GM12875 (cell line): ENCODE measurements around the gene CD96.

ENCODE experiments used
- H3K4me3 ChIP-seq: one replicate; pipeline ENCODE4 v1.5.1; 2011; ENCODE audit warnings: low read depth, low read length, control low read depth
- TF ChIP-seq, protein P1 (sequence below): IDR thresholded peaks from 2 replicates; pipeline ENCODE4 v1.5.1; 2011; ENCODE audit warnings: low read depth, mild to moderate bottlenecking, control low read depth, inconsistent platforms, low read length, moderate library complexity, borderline replicate concordance; ENCODE audit not compliant: insufficient read depth

CD96 gene

DNA sequence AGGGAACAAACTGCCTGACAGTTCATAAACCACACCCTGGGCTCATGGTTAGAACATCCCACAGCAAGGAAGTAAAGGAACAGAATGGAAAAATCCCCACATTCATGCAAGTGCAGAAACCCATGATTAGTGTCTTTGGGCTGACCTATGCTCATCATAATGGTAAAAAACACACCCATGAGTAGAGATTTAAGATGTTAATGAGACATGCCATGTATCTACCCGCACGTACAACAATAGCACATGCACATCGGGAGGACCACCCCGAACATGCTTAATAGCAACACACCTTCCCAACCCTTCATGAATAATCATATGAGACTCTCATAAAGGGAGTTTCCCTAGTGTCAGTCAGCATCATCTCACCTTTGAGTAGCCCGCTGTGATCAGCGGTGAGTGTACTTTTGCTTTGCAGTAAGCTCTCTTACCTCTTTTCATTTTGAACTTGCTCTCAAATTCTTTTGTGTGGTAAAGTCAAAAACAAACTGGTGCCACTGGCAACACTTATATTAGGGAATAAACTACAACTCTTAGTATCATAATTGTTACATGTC lies 30.0 kb downstream of the CD96 start:
- no peak overlapping the region for H3K4me3 ChIP-seq
- TF ChIP-seq, protein P1, sequence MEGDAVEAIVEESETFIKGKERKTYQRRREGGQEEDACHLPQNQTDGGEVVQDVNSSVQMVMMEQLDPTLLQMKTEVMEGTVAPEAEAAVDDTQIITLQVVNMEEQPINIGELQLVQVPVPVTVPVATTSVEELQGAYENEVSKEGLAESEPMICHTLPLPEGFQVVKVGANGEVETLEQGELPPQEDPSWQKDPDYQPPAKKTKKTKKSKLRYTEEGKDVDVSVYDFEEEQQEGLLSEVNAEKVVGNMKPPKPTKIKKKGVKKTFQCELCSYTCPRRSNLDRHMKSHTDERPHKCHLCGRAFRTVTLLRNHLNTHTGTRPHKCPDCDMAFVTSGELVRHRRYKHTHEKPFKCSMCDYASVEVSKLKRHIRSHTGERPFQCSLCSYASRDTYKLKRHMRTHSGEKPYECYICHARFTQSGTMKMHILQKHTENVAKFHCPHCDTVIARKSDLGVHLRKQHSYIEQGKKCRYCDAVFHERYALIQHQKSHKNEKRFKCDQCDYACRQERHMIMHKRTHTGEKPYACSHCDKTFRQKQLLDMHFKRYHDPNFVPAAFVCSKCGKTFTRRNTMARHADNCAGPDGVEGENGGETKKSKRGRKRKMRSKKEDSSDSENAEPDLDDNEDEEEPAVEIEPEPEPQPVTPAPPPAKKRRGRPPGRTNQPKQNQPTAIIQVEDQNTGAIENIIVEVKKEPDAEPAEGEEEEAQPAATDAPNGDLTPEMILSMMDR: no peak

DNA sequence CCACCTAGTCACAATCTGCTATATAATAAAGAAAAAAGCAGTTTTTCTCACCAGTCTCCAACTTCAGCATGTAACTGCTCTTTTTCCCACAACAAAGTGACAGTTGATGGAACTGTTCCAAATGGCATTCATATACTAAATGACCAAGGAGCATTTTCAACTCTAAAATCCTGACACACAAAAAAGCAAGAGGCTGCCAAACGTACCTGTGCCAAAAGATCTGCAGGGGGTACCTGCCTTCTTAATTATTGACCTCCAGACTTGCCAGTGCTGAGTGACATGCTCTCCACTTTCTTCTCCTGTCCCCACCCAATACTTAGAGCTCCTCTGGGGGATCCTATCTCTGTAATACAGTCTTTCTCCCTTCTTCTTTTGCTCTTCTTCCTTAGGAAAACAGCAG lies 35.1 kb downstream of the CD96 start:
- TF ChIP-seq, protein P1: no peak

DNA sequence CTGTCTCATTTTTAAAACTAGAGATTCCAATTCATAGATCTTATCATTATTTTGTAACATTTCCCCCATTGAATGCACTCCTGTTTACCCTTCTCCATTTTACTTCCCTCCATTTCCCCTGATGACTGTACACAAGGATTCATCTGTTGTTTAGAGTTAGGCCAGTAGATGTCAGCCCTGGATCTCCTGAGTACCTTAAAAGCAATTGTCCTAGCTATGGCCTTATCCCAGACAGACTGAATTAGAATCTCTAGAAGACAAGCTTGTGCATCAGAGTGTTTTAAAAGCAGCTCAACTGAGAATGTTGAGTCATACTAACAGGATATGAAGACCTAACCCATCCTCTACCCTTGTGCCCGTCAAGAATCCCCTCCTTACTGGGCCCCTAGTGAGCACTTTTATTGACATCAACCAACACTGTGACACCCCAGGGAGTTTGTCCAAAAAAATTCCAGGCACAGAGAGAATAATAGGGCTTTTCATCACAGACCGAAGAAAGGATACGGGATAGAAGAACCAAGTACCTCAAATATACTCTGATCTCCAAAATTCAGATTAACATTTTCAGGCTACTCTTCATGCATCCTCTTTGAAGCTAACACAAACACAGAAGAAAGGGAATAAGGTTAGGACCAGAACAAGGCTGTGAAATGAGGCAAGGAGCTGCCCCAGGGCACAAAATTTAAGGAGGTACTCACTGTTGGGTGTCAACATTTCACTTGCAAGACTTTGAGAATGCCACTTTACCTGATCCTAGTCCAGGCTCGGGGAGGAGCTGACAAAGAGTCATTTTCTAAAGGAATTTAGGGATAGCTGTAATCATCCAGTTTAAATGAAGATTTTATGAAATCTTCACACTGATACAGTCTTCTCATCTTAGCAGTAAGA lies 36.0 kb downstream of the CD96 start:
- TF ChIP-seq, protein P1: peak; percentile 36; the same call in 1 of the 2 replicates
- H3K4me3 ChIP-seq: no peak overlapping the region

More for the DNA sequence above, 35.1 kb downstream of the CD96 start:
- no peak overlapping the region for H3K4me3 ChIP-seq

DNA sequence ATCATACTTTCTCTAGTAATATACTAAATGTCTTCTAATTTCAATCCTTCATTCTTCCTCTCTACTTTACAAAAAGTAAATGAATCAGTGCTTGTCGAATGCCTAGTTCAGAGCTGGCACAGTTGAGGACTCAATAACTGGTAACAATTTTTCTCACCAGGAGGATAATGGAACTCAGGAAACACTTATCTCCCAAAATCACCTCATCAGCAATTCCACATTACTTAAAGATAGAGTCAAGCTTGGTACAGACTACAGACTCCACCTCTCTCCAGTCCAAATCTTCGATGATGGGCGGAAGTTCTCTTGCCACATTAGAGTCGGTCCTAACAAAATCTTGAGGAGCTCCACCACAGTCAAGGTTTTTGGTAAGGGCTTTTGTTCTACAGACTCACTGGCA lies 36.9 kb downstream of the CD96 start:
- no peak overlapping the region for H3K4me3 ChIP-seq
- TF ChIP-seq, protein P1: no peak

DNA sequence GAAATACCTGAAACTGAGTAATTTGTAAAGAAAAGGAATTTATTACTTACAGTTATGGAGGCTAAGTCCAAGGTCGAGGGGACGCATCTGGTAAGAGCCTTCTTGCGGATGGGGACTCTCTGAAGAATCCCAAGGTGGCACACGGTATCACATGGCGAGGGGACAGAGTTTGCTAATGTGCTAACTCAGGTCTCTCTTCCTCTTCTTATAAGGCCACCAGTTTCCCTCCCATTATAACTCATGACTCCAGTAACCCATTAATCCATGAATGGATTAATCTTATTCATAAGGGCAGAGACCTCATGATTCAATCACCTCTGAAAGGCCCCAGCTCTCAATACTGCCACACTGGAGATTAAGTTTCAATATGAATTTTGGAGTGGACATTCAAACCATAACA lies 37.5 kb downstream of the CD96 start:
- H3K4me3 ChIP-seq: no peak overlapping the region
- TF ChIP-seq, protein P1: no peak

DNA sequence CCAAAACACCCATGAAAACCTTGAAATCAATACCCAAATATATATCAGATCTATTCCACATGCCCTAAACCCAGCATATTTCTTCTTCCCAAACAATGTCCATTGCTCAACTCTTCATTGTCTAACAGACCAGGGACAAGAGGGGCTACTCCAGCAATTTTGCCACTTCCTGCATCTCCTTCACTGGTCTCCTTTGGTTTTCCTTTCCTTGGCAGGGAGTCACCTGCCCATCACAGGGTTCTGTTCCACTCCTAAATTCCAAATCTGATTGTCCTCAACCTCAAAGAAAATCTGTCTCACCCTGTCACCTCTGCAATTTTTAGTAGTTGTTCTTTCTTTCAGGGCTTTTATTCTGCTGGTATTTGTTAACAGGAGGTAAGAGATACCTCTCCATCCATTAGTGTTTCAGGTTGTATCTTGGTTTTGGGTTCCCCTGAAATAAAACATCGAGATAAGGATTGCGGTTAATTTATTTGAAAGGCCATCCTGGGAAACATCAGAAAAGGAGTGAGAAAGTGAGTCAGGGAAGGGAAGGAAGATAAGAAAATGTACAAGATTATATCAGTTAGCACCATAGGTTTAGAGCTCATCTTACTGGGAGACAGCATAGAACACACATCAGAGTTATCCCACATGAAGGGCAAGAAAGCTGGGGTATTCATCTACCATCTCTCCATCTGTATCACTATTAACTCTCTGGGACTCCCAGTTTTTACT lies 39.6 kb downstream of the CD96 start:
- no peak overlapping the region for H3K4me3 ChIP-seq
- TF ChIP-seq, protein P1: no peak
